ENCODE data around the gene TXNDC2.

Gene TXNDC2

DNA sequence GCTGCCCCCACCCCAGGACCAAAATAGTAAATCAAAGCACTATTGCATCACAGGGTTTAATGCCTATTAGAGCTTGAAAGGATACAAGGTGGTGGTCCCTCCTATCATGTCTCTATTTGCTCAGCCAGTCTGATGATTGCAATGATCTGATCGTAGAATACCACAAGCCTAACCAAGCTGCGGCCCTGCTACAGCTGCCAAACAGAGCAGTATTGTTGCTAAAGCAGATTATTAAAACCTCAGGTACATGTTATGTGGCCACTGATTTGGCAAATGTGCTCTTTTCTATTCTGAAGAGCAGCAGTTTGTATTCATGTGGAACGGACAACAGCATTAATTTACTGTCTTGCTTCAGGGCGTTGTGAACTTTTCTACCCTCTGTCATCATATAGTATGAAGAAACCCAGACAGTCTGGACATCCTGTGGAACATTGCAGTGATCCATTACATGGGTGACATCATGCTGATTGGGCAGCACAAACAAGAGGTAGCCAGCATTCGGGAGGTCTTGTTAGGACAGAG, 19.7 kb downstream of the TXNDC2 start:
- Histone ChIP-seq H2AFZ (ENCODE audit: low read length) (no peak overlapping the region), H3K4me2 (ENCODE audit: low read depth, low read length) (no peak overlapping the region)
- TF ChIP-seq, protein P1, sequence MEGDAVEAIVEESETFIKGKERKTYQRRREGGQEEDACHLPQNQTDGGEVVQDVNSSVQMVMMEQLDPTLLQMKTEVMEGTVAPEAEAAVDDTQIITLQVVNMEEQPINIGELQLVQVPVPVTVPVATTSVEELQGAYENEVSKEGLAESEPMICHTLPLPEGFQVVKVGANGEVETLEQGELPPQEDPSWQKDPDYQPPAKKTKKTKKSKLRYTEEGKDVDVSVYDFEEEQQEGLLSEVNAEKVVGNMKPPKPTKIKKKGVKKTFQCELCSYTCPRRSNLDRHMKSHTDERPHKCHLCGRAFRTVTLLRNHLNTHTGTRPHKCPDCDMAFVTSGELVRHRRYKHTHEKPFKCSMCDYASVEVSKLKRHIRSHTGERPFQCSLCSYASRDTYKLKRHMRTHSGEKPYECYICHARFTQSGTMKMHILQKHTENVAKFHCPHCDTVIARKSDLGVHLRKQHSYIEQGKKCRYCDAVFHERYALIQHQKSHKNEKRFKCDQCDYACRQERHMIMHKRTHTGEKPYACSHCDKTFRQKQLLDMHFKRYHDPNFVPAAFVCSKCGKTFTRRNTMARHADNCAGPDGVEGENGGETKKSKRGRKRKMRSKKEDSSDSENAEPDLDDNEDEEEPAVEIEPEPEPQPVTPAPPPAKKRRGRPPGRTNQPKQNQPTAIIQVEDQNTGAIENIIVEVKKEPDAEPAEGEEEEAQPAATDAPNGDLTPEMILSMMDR (IDR thresholded peaks at IDR 0.05; ENCODE audit: low read length), result no peak
- TF ChIP-seq EZH2phosphoT487 (IDR thresholded peaks at IDR 0.05; ENCODE audit: low read length) (no peak), EZH2 (optimal IDR thresholded peaks at IDR 0.05; ENCODE audit: low read depth, low read length) (no peak)

GRCh38 chr18:9906481-9906880, 20.7 kb downstream of the TXNDC2 start:
- Histone ChIP-seq H3K79me2 (ENCODE audit: low read length) (no peaks in the 10 kb centered on the region), H3F3A (ENCODE audit: insufficient read depth, low read length) (no peaks in the 10 kb centered on the region), H3K9ac (ENCODE audit: low read length) (no peak overlapping the region), H3K4me1 (ENCODE audit: low read length) (no peaks in the 10 kb centered on the region), H3K36me3 (replicated peaks; ENCODE audit: insufficient read depth, low read length) (no peaks in the 10 kb centered on the region), H4K20me1 (ENCODE audit: insufficient read depth, low read length) (no peaks in the 10 kb centered on the region), H3K9me3 (replicated peaks; ENCODE audit: insufficient read depth, low read length) (no peaks in the 10 kb centered on the region), H3K4me3 (ENCODE audit: low read length) (no peak overlapping the region), H3K27me3 (replicated peaks; ENCODE audit: insufficient read depth, low read length) (no peaks in the 10 kb centered on the region), H2AFZ (ENCODE audit: low read length) (no peak overlapping the region), H3K4me2 (ENCODE audit: low read depth, low read length) (no peak overlapping the region), H3K9me2 (replicated peaks; ENCODE audit: insufficient read depth, low read length) (no peaks in the 10 kb centered on the region), H3K27ac (ENCODE audit: low read length) (no peak overlapping the region)
- TF ChIP-seq, protein P1 (IDR thresholded peaks at IDR 0.05; ENCODE audit: low read length), result no peak
- TF ChIP-seq EZH2phosphoT487 (IDR thresholded peaks at IDR 0.05; ENCODE audit: low read length) (no peak), EZH2 (optimal IDR thresholded peaks at IDR 0.05; ENCODE audit: low read depth, low read length) (no peak)
- DNase-seq, result no peak

More for the DNA sequence above, 19.7 kb downstream of the TXNDC2 start:
- DNase-seq, result no peak
- H3K9me2 ChIP-seq (replicated peaks; ENCODE audit: insufficient read depth, low read length), result no peaks in the 10 kb centered on the region
- no peaks in the 10 kb centered on the region for H3K79me2 ChIP-seq (ENCODE audit: low read length)
- H3K9ac ChIP-seq (ENCODE audit: low read length), result no peak overlapping the region
- H3K9me3 ChIP-seq (replicated peaks; ENCODE audit: insufficient read depth, low read length), result no peaks in the 10 kb centered on the region
- H3K27me3 ChIP-seq (replicated peaks; ENCODE audit: insufficient read depth, low read length), result no peaks in the 10 kb centered on the region
- no peaks in the 10 kb centered on the region for H3F3A ChIP-seq (ENCODE audit: insufficient read depth, low read length)
- no peak overlapping the region for H3K4me3 ChIP-seq (ENCODE audit: low read length)
- H3K27ac ChIP-seq (ENCODE audit: low read length), result no peak overlapping the region
- no peaks in the 10 kb centered on the region for H3K36me3 ChIP-seq (replicated peaks; ENCODE audit: insufficient read depth, low read length)
- H4K20me1 ChIP-seq (ENCODE audit: insufficient read depth, low read length), result no peaks in the 10 kb centered on the region
- no peaks in the 10 kb centered on the region for H3K4me1 ChIP-seq (ENCODE audit: low read length)

- Histone ChIP-seq H3K27me3 (replicated peaks; ENCODE audit: insufficient read depth, low read length) (no peaks in the 10 kb centered on the region), H3K36me3 (replicated peaks; ENCODE audit: insufficient read depth, low read length) (no peaks in the 10 kb centered on the region), H2AFZ (ENCODE audit: low read length) (no peak overlapping the region), H4K20me1 (ENCODE audit: insufficient read depth, low read length) (no peaks in the 10 kb centered on the region), H3K9me3 (replicated peaks; ENCODE audit: insufficient read depth, low read length) (no peaks in the 10 kb centered on the region), H3K4me1 (ENCODE audit: low read length) (0 out of 2 replicates have a peak, but pooled peaks cover under 1% of the 10 kb centered on the region), H3K9ac (ENCODE audit: low read length) (no peak overlapping the region), H3K4me3 (ENCODE audit: low read length) (no peak overlapping the region), H3K4me2 (ENCODE audit: low read depth, low read length) (no peak overlapping the region), H3K27ac (ENCODE audit: low read length) (no peak overlapping the region), H3K79me2 (ENCODE audit: low read length) (no peaks in the 10 kb centered on the region), H3F3A (ENCODE audit: insufficient read depth, low read length) (no peaks in the 10 kb centered on the region), H3K9me2 (replicated peaks; ENCODE audit: insufficient read depth, low read length) (no peaks in the 10 kb centered on the region)
- TF ChIP-seq EZH2 (optimal IDR thresholded peaks at IDR 0.05; ENCODE audit: low read depth, low read length) (no peak), EZH2phosphoT487 (IDR thresholded peaks at IDR 0.05; ENCODE audit: low read length) (no peak)
- TF ChIP-seq, protein P1 (IDR thresholded peaks at IDR 0.05; ENCODE audit: low read length), result no peak
- DNase-seq, result no peak
Measured at GRCh38 chr18:9907867-9908266, 22.1 kb downstream of the TXNDC2 start.
